Renal pelvis (tissue), 4 donors: ENCODE data around the gene TIMM44. TPM values are rescaled to one million over a fixed set of nuclear protein-coding genes. Genes with fewer than 3 reads are reported as not detected.
"Not testable (repeated sequence)": the region's sequence is repeated elsewhere in the genome, so short reads cannot be mapped to it uniquely, and the experiment has no call there.

ENCODE experiments used
- DNase-seq: peaks from one replicate; pipeline ENCODE4 v3.0.0-alpha.2; 2013
- polyA plus RNA-seq, 3 donors: library from polyadenylated mRNA; unstranded; fragments of 120-200 nt; gene quantifications; one replicate each; pipeline ENCODE4 v1.2.1, GENCODE V29; 2013; ENCODE audit not compliant: insufficient read length in 3 of 3

The TIMM44 gene
- polyA plus RNA-seq, 3 donors: 53.5 to 57.0 (median 55.5) TPM

DNA sequence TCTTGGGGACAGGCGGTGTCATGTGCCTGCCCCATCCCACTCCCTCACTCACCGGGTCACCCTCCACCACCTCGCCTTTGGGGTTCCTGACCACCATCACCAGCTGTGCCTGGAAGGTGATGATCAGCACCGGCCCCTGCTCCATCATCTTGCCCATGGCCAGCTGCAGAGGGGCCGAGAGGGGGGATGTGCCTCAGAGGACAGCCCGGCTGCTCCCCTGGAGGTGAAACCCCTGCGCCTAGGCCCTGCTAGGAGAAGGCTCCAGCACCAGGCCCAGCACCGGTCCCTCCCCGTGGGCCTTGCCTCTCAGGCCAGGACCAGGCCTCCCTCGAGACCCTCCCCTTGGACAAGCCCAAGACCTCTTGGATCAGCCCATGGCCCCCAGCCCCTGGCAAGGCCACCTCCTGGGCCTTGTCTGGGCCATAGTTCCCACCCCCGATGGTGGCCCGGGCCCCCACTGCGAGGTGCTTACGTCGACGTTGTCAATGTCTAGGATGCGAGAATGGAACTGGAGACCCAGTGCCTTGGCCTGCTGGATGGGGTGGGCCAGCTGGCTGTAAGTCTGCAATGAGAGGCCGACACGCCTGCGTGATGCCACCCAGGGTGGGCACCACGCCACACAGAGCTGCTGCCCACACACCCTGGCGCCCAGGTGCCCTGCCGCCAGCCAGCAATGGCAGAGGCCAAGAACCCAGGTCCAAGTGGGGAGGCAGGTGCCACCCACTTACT lies 15.7 kb downstream of the TIMM44 start:
- DNase-seq: no peak

GRCh38 chr19:7926727-7927604 lies 16.5 kb downstream of the TIMM44 start:
- DNase-seq: no peak

GRCh38 chr19:7926021-7926726 lies 17.3 kb downstream of the TIMM44 start, which contains the start of gene CTXN1:
TSS of gene CTXN1 (minus strand) at chr19:7926135. CDS start at chr19:7925538, 597 bp downstream.
- peak; percentile 65 for DNase-seq

- DNase-seq: peak; percentile 82
These were observed 18.2 kb downstream of the TIMM44 start for GRCh38 chr19:7925171-7925851.

DNA sequence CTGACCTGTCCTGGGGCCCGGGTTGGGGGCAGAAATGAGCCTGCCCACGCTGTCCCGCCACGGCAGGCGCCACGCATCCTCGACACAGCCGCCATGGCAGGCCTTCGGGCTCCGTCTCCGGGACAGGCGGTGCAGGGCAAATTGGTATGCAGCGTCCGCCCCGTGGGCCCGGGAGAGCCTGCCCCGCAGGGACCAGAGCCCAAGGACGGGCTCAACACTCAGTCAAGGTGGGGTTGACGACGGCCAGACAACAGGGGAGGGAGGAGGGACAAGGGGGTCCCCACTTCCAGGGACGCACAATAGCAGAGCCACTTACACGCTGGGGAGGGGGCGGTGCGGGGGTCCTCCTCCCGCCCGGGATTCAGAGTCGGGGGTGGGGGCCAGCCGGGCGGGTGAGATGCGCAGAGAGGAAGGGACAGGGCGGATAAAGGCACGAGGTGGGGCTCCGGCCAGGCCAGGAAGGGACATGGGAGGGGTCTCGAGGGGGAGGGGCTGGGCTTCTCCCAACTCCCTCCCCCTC lies 18.8 kb downstream of the TIMM44 start:
- DNase-seq: no peak

DNA sequence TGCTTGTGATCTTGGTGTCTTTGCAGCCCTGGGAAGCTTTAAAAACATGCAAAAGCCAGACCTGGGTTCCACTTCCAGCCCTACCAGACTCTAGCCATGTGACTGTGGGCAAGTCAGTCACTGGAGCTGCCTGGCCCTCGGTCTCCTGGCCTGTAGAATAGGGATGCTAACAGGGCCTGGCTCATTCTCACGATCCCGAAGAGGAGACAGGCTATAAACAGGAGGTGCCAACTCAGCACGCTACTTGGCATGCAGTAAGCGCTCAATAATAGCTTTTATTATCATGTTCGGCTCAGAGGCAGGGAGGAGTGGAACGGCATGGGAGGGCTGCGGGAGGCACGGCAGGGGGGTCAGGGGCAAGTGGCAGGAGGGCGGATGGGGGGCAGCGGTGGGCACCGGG lies 19.2 kb downstream of the TIMM44 start:
- DNase-seq: no peak

- no peak for DNase-seq
These were observed 19.9 kb downstream of the TIMM44 start for GRCh38 chr19:7923295-7924191.

DNA sequence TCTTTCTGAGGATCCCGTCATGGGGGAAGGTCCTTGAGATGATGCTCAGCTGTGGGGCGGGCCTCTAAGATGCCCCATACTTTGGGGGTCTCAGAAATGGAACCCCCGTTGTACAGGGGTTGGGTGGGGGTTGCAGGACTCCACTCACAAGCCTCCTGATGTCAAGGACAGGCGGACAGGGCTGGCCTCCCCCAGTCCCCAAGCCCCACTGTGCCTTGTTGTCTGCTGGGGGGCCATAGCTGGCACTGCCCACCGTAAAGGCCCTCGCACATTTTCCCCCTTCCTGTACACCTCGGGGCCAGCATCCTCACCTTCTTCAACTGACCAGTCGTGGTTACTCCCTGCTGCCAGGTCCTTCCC lies 20.6 kb downstream of the TIMM44 start:
- DNase-seq: no peak

DNA sequence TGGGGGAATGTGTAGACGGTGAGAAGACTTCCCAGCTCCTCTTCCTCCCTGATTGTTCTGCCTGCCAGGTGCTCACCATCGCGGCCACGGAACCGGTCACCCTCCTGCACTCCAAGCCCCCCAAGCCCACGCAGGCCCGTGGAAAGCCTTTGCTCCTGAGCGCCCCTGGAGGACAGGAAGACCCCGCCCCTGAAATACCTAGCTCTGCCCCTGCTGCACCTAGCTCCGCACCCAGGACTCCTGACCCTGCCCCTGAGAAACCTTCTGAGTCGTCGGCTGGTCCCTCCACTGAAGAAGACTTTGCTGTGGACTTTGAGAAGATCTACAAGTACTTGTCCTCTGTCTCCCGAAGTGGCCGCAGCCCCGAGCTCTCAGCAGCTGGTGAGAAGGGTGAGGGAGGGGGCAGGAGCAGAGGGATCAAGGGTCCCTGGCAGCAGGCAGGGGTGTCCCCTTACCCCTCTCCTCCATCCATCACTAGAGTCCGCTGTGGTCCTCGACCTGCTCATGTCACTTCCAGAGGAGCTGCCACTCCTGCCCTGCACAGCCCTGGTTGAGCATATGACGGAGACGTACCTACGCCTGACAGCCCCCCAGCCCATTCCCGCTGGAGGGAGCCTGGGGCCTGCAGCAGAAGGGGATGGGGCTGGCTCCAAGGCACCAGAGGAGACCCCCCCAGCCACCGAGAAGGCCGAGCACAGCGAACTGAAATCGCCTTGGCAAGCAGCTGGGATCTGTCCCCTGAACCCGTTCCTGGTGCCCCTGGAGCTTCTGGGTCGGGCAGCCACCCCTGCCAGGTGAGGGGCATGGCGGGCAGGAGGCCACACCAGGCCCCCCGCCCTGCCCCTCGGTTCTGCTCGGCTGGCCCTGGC lies 21.3 kb downstream of the TIMM44 start:
- no peak for DNase-seq

DNA sequence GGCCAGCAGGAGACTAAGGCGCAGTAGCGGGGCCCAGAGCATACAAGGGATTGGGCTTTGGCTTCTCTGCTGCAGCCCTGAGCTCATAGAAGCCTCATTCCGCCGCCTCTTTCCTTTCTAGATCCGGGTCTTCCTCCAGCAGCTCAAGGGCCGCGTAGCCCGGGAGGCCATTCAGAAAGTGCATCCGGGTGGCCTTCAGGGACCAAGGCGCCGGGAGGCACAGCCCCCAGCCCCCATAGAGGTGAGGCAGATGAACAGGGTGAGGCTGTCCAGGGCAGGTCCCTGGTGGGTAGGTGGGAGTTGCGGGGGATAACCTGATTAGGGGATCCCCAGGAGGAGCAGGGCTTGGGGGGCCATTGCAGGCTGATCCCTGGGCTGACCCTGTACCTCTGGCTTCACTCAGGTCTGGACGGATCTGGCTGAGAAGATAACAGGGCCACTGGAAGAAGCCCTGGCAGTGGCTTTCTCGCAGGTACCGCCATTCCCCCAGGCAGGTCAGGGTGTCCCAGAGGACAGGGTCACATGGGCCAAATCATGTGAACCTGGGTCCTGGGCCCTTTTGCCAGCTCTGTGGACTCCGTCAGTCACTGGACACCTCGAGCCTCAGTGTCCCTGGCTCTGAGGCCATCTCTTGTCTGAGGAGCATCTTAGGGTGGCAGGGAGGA lies 22.0 kb downstream of the TIMM44 start:
- DNase-seq: no peak

DNA sequence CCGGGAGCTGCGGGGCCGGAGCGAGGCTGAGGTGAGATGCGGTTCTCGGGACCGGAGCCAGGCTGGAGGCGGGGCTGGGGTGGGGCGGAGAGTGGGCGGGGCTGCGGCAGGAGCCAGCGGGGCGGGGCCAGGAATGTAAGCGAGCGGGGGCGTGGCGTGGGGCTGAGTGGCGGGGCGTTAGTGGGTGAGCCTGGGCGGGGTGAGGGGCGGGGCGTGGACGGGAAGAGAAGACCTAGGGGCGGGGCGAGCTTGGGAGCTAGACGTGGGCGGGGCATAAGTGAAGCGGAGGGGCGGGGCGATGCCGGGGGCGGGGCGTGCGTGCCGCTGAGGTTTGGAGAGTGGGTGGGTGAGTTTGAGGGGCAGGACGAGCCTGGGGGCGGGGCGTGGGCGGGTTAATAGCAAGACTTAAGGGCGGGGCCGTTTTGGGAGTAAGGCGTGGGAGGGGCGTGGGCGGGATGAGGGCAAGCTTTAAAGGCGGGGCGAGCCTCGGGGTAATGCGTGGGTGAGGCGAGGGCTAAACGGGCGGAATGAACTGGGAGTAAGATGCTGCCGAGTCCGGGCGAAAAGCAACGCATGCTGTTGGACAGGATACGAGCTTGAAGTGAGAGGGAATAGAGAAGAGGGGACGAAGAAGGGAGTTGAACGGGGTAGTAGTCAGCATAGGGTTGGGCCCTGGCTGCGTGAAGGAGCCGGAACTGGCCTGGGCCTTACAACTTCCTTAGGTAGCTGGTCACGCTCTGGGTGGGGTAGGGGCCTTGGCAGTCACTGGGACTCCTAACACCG lies 22.8 kb downstream of the TIMM44 start:
- DNase-seq: peak; percentile 93

DNA sequence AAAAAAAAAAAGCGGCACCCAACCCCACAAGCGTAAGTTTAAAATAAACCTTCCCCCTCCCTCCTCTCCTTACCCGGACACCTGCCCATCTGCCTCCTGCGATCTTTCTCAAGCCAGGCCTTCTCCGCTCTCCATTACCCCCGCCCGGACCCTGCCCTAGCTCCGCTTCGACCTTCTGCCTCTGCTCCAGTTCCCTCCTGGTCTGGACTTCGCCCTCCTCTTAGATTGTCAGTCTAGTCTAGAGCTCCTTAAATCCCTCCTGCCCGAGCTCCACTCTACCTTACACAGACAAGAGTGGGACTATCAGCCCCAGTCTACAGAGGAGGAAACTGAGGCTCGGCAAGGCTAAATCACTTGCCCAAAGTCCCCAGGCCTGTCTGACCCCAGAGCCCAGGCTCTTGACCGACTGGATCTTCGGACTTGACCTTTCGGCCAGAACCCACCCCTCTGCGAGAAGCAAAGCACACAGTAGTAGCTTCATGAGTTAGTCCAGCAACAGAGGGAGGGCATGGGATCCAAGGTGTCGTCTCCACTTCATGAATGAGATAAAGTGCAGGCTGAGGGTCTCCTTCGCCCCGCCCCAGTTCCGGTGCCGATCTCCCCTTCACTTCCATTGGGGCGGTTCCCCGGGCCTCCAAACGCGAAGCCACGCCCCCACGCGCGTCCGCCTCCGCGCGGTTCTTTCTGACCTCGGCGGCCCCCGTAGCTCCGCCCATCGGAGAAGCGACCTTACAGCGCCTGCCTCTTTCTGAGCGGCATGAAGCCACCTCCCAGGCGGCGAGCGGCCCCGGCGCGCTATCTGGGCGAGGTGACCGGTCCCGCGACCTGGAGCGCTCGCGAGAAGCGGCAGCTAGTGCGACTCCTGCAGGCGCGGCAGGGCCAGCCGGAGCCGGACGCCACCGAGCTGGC lies 23.6 kb downstream of the TIMM44 start, which contains the start of gene SNAPC2:
TSS of gene SNAPC2 (plus strand) at position 729 of the 909 bp plus-strand sequence. CDS start at position 758, 29 bp downstream.
- DNase-seq: peak; percentile 94

GRCh38 chr19:7918615-7919421 lies 24.6 kb downstream of the TIMM44 start:
- DNase-seq: no peak

GRCh38 chr19:7918062-7918614 lies 25.3 kb downstream of the TIMM44 start:
- DNase-seq: not testable (repeated sequence)

DNA sequence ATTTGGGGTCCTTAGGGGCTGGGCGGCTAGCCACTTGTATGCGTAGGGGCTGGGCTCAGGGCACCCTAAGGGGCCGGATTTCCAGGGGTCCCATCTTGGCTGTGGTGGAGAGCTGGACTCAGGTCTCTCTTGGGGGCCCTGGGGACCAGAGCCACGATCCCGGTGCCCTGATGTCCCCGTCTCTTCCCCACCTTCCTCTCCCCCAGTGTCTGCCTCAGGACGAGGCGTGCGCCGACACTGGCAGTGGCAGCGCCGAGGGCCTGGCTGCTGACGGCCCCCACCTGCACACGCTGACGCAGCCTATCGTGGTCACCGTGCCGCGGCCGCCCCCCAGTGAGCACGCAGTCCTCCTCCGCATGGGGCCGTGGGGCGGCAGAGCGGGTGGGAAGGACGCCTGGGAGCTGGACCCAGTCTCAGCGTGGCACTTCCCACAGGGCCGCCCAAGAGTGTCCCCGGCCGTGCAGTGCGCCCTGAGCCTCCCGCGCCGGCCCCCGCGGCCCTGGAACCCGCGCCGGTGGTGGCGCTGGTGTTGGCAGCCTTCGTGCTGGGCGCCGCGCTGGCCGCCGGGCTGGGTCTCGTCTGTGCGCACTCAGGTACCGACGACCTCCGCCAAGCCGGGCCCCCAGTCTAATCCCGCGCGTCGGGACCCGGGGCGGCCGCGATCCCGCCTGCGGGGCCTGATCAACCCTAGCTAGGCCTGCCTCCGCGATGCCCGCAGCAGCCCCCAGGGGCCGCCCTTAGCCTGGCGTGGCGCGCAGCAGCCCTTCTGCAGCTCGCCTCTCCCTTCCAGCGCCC lies 26.0 kb downstream of the TIMM44 start:
- no peak for DNase-seq
